ENCODE measurements around the gene CXCL8. TPM values are rescaled to one million over a fixed set of nuclear protein-coding genes. Genes with fewer than 3 reads are reported as not detected.
"Not testable (repeated sequence)": the region's sequence is repeated elsewhere in the genome, so short reads cannot be mapped to it uniquely, and the experiment has no call there.

Gene CXCL8
- total RNA-seq (10 to 100 TPM in 2 of 7 donors, 1 to 10 TPM in 1, under 1 TPM in 4; 0.28 to 28.4 (median 0.94) TPM), polyA plus RNA-seq (1 to 10 TPM in 1 of 3 donors, under 1 TPM in 2; 0.59 to 3.7 (median 0.61) TPM)
- long read RNA-seq, donor 1, partial matches to known transcripts = 0 of 1 reads
- long read RNA-seq, donor 1, other reads (novel, unspliced or antisense) = 0 of 1 reads
- long read RNA-seq, donor 2, partial matches to known transcripts = 0 of 2 reads
- long read RNA-seq, donor 2, other reads (novel, unspliced or antisense) = 0 of 2 reads

DNA sequence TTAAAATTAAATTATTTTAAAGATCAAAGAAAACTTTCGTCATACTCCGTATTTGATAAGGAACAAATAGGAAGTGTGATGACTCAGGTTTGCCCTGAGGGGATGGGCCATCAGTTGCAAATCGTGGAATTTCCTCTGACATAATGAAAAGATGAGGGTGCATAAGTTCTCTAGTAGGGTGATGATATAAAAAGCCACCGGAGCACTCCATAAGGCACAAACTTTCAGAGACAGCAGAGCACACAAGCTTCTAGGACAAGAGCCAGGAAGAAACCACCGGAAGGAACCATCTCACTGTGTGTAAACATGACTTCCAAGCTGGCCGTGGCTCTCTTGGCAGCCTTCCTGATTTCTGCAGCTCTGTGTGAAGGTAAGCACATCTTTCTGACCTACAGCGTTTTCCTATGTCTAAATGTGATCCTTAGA is at the start of gene CXCL8:
Gene CXCL8, plus strand, starts transcription at position 217 of the 426 bp plus-strand sequence. Its CDS starts 90 bp downstream, at position 307.
- Histone ChIP-seq H3K9me3 (no peaks in the 10 kb centered on the region), H3K27ac (peak within 1 kb of the TSS in 5 of 8 donors; percentile 18 to 77 (median 52)), H3K36me3 (no peaks in the 10 kb centered on the region), H3K4me1 (peaks cover 0 to 16% (median 8%) of the 10 kb centered on the region in 6 donors), H3K4me3 (peak within 1 kb of the TSS in 1 of 8 donors; percentile 47), H3K27me3 (replicated peaks in 1 of 7) (no peaks in the 10 kb centered on the region)
- intact Hi-C loops (cut with DNase I; ENCODE audit: low total_unique reads) = no loop called here
- DNase-seq = no peak
- 4 to 12% (median 5%) methylated on average over 7 of the region's 7 CpGs for WGBS, 5 donors
- TF ChIP-seq POLR2A (IDR thresholded peaks at IDR 0.05) = no peak
- TF ChIP-seq POLR2AphosphoS5 (IDR thresholded peaks at IDR 0.05) = peak in 1 of 3 donors; percentile 47
- TF ChIP-seq, protein P1, sequence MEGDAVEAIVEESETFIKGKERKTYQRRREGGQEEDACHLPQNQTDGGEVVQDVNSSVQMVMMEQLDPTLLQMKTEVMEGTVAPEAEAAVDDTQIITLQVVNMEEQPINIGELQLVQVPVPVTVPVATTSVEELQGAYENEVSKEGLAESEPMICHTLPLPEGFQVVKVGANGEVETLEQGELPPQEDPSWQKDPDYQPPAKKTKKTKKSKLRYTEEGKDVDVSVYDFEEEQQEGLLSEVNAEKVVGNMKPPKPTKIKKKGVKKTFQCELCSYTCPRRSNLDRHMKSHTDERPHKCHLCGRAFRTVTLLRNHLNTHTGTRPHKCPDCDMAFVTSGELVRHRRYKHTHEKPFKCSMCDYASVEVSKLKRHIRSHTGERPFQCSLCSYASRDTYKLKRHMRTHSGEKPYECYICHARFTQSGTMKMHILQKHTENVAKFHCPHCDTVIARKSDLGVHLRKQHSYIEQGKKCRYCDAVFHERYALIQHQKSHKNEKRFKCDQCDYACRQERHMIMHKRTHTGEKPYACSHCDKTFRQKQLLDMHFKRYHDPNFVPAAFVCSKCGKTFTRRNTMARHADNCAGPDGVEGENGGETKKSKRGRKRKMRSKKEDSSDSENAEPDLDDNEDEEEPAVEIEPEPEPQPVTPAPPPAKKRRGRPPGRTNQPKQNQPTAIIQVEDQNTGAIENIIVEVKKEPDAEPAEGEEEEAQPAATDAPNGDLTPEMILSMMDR (IDR thresholded peaks at IDR 0.05 in 8 of 11, conservative IDR thresholded peaks at IDR 0.05 in 3 of 11) = no peak

DNA sequence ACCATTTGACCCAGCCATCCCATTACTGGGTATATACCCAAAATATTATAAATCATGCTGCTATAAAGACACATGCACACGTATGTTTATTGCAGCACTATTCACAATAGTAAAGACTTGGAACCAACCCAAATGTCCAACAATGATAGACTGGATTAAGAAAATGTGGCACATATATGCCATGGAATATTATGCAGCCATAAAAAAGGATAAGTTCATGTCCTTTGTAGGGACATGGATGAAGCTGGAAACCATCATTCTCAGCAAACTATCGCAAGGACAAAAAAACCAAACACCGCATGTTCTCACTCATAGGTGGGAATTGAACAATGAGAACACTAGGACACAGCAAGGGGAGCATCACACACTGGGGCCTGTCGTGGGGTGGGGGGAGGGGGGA is 49.2 kb upstream of the CXCL8 start:
- peak overlapping the region in 1 of 8 donors; percentile 54 for H3K27ac ChIP-seq
- DNase-seq; H3K4me1 ChIP-seq; H3K36me3 ChIP-seq; H3K27me3 ChIP-seq (replicated peaks in 1 of 7); H3K4me3 ChIP-seq; intact Hi-C loops (cut with DNase I; ENCODE audit: low total_unique reads); H3K9me3 ChIP-seq: not testable (repeated sequence)
- 90 to 92% (median 92%) methylated on average over 4 of the region's 4 CpGs for WGBS, 5 donors

GRCh38 chr4:73691759-73692158 is 48.6 kb upstream of the CXCL8 start:
- DNase-seq = no peak
- Histone ChIP-seq H3K4me1 (no peaks in the 10 kb centered on the region), H3K27me3 (replicated peaks in 1 of 7) (no peaks in the 10 kb centered on the region), H3K36me3 (no peaks in the 10 kb centered on the region), H3K27ac (no peak overlapping the region), H3K4me3 (no peak overlapping the region), H3K9me3 (peaks cover 0 to 6% (median 0%) of the 10 kb centered on the region in 8 donors)
- TF ChIP-seq POLR2A (IDR thresholded peaks at IDR 0.05) = no peak
- no peak for TF ChIP-seq POLR2AphosphoS5 (IDR thresholded peaks at IDR 0.05)
- TF ChIP-seq, protein P1 (IDR thresholded peaks at IDR 0.05 in 8 of 11, conservative IDR thresholded peaks at IDR 0.05 in 3 of 11) = no peak
- intact Hi-C loops (cut with DNase I; ENCODE audit: low total_unique reads) = no loop called here

GRCh38 chr4:73692254-73692653 is 48.1 kb upstream of the CXCL8 start:
- H3K4me1 ChIP-seq = no peaks in the 10 kb centered on the region
- no peak for TF ChIP-seq POLR2AphosphoS5 (IDR thresholded peaks at IDR 0.05)
- TF ChIP-seq, protein P1 (IDR thresholded peaks at IDR 0.05 in 8 of 11, conservative IDR thresholded peaks at IDR 0.05 in 3 of 11) = no peak
- TF ChIP-seq POLR2A (IDR thresholded peaks at IDR 0.05) = no peak
- H3K4me3 ChIP-seq = no peak overlapping the region
- H3K36me3 ChIP-seq = no peaks in the 10 kb centered on the region
- H3K9me3 ChIP-seq = peaks cover 0 to 6% (median 0%) of the 10 kb centered on the region in 8 donors
- intact Hi-C loops (cut with DNase I; ENCODE audit: low total_unique reads) = no loop called here
- 66 to 86% (median 84%) methylated on average over 1 of the region's 1 CpG for WGBS, 5 donors
- H3K27ac ChIP-seq = no peak overlapping the region
- H3K27me3 ChIP-seq (replicated peaks in 1 of 7) = no peaks in the 10 kb centered on the region
- DNase-seq = no peak

Measured in spleen (tissue), 13 donors.